B cell (primary cell): Measurements from ENCODE around the gene CFAP73. TPM values are rescaled to one million over a fixed set of nuclear protein-coding genes. Genes with fewer than 3 reads are reported as not detected.

Source experiments
- ATAC-seq: fragments of 200-7000 bp; cut with Tn5 transposase; one replicate; pipeline ENCODE4 v1.10.0; 2021; ENCODE audit warnings: low read depth, mild to moderate bottlenecking, moderate number of reproducible peaks, moderate library complexity
- CTCF ChIA-PET: fragments of 350-600 bp; sonication (Branson Sonifier 250); formaldehyde crosslinking; loops from one replicate; lab custom pipeline; 2021; ENCODE audit warnings: antibody characterized with exemption, inconsistent platforms; lab: Charles Lee
- POLR2A ChIA-PET: fragments of 350-600 bp; sonication (Branson Sonifier 250); formaldehyde crosslinking; loops from one replicate; lab custom pipeline; 2021; ENCODE audit warnings: antibody characterized with exemption; lab: Charles Lee
- DNase-seq: peaks from one replicate; pipeline ENCODE4 v3.0.0; 2013
- H2AFZ ChIP-seq: 2 replicates; pipeline ENCODE4 v1.6.1; 2012; ENCODE audit warnings: mild to moderate bottlenecking, low read depth, low read length; ENCODE audit not compliant: insufficient read depth, poor library complexity, severe bottlenecking
- H3K27ac ChIP-seq, 2 donors: 1 replicate in 1 of 2; 2 replicates in 1 of 2; pipeline ENCODE4 v1.5.1; 2012 to 2013; ENCODE audit warnings: low read length in 2 of 2, mild to moderate bottlenecking in 2 of 2, moderate library complexity in 1 of 2
- H3K27me3 ChIP-seq, 4 experiments: fragments of 200-600 bp in 1 of 4; sonication (generic) in 1 of 4; replicated peaks in 1 of 4; 1 replicate in 2 of 4; 2 replicates in 2 of 4; pipeline versions ENCODE4 v1.6.1 to v1.7.0; 2013 to 2016; ENCODE audit warnings: low read length in 3 of 4, mild to moderate bottlenecking in 2 of 4, mixed read lengths in 1 of 4, moderate library complexity in 1 of 4; ENCODE audit not compliant: insufficient read depth in 4 of 4, control insufficient read depth in 3 of 4; ENCODE audit errors: control extremely low read depth in 1 of 4
- H3K36me3 ChIP-seq, 2 experiments: replicated peaks in 1 of 2; 1 replicate in 1 of 2; 2 replicates in 1 of 2; pipeline versions ENCODE4 v1.6.1 to v1.7.1; 2013; ENCODE audit warnings: low read length in 1 of 2; ENCODE audit not compliant: insufficient read depth in 2 of 2, control insufficient read depth in 1 of 2; ENCODE audit errors: control extremely low read depth in 1 of 2, extremely low read depth in 1 of 2
- H3K4me1 ChIP-seq, 2 donors: fragments of 200-600 bp in 1 of 2; sonication (generic) in 1 of 2; 1 replicate in 1 of 2; 2 replicates in 1 of 2; pipeline versions ENCODE4 v1.5.1 to v1.6.1; 2013 to 2017; ENCODE audit warnings: low read length in 2 of 2; ENCODE audit not compliant: control insufficient read depth in 2 of 2, insufficient read depth in 2 of 2
- H3K4me2 ChIP-seq: replicated peaks from 2 replicates; pipeline ENCODE3; 2012; ENCODE audit warnings: mild to moderate bottlenecking, low read depth, low read length; ENCODE audit not compliant: poor library complexity, severe bottlenecking
- H3K4me3 ChIP-seq, 5 experiments: fragments of 200-600 bp in 1 of 5; sonication (generic) in 1 of 5; 1 replicate in 3 of 5; 2 replicates in 2 of 5; pipeline versions ENCODE4 v1.5.1 to v1.7.0; 2011 to 2016; ENCODE audit warnings: low read length in 4 of 5, mild to moderate bottlenecking in 4 of 5, low read depth in 2 of 5, control low read depth in 1 of 5, moderate library complexity in 1 of 5; ENCODE audit not compliant: insufficient read depth in 1 of 5; ENCODE audit errors: control extremely low read depth in 1 of 5, extremely low read depth in 1 of 5
- H3K79me2 ChIP-seq: fragments of 200-600 bp; sonication (generic); one replicate; pipeline ENCODE4 v1.6.0; 2016; ENCODE audit warnings: low read length; ENCODE audit not compliant: control insufficient read depth, insufficient read depth
- H3K9ac ChIP-seq: fragments of 200-600 bp; sonication (generic); 2 replicates; pipeline ENCODE4 v1.6.1; 2017; ENCODE audit warnings: mild to moderate bottlenecking, low read length, moderate library complexity
- H3K9me3 ChIP-seq, 3 donors: one replicate each; pipeline versions ENCODE4 v1.6.1 to v1.7.1; 2013; ENCODE audit warnings: low read length in 2 of 3; ENCODE audit not compliant: control insufficient read depth in 2 of 3, insufficient read depth in 1 of 3; ENCODE audit errors: control extremely low read depth in 1 of 3
- H4K20me1 ChIP-seq: 2 replicates; pipeline ENCODE4 v1.6.0; 2012; ENCODE audit warnings: mild to moderate bottlenecking, low read length; ENCODE audit not compliant: insufficient read depth, control insufficient read depth, poor library complexity, severe bottlenecking
- H3K27ac Mint-ChIP-seq: one replicate; pipeline ENCODE4 v1.8.0; 2021; ENCODE audit warnings: mixed read lengths
- H3K27me3 Mint-ChIP-seq: one replicate; pipeline ENCODE4 v1.8.0; 2021; ENCODE audit warnings: mixed read lengths
- H3K4me1 Mint-ChIP-seq: one replicate; pipeline ENCODE4 v1.8.0; 2021; ENCODE audit warnings: mixed read lengths
- H3K4me3 Mint-ChIP-seq: one replicate; pipeline ENCODE4 v1.8.0; 2021; ENCODE audit warnings: mixed read lengths
- H3K9me3 Mint-ChIP-seq: one replicate; pipeline ENCODE4 v1.8.0; 2022; ENCODE audit warnings: mixed read lengths; ENCODE audit not compliant: insufficient read depth
- CTCF ChIP-seq: fragments of 200-600 bp; IDR thresholded peaks from one replicate; pipeline ENCODE4 v1.8.0; 2022; ENCODE audit warnings: antibody characterized with exemption, mild to moderate bottlenecking
- EZH2 ChIP-seq: IDR thresholded peaks from 2 replicates; pipeline ENCODE4 v1.6.1; 2012; ENCODE audit warnings: borderline replicate concordance, low read depth, mild to moderate bottlenecking, moderate library complexity, low read length; ENCODE audit not compliant: insufficient read depth, poor library complexity, severe bottlenecking
- whole genome bisulfite sequencing: methylation state at CpG from one replicate; pipeline ENCODE4 v1.1.5; 2013; ENCODE audit warnings: missing lambda C conversion rate; ENCODE audit not compliant: insufficient coverage; 5-methylcytosine and 5-hydroxymethylcytosine counted together
- intact Hi-C: fragments of 100-400 bp; cut with micrococcal nuclease; formaldehyde crosslinking; loops from one replicate; pipeline ENCODE4 v1.10.0; 2022
- polyA plus RNA-seq: library from polyadenylated mRNA; depleted of rRNA; stranded (reverse); fragments of >200 nt; gene quantifications from 2 replicates; pipeline ENCODE4 v1.2.3, GENCODE V29; 2012
- total RNA-seq, 2 donors: library from RNA; stranded (reverse); fragments of 120-200 nt in 1 of 2; gene quantifications; 1 replicate in 1 of 2; 2 replicates in 1 of 2; pipeline versions ENCODE4 v1.2.3 to v1.2.4, GENCODE V29; 2013 to 2022

CFAP73 gene
- total and polyA plus RNA-seq, 2 donors (not counting 1 experiment from before 2014, with no cell fraction given): 0.13 to 5.1 TPM

DNA sequence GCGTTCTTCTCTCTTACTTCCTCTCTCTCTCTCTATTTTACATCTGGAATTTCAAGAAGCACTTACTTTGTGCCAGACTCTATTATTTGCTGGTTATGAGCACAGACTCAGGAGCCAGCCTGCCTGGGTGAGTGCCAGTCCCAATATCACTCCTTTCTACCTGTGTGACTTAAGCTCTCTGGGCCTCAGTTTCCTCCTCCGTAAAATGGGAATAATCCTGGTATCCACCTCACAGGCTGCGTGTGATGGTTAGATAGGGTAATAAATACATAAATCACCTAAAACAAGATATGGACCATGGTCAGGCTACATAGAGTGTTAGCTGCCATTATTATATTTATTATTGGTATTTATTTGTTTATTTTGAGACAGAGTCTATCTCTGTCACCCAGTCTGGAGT lies 38.3 kb upstream of the CFAP73 start:
- Histone ChIP-seq H3K36me3 (no peaks in the 10 kb centered on the region), H3K4me2 (no peak overlapping the region), H3K27me3 (no peaks in the 10 kb centered on the region), H3K9me3 (no peaks in the 10 kb centered on the region), H3K79me2 (no peaks in the 10 kb centered on the region), H3K27ac (no peak overlapping the region), H3K4me1 (no peaks in the 10 kb centered on the region), H3K4me3 (no peak overlapping the region), H2AFZ (no peak overlapping the region), H3K9ac (no peak overlapping the region), H4K20me1 (no peaks in the 10 kb centered on the region)
- ChIA-PET POLR2A (no interaction called here), CTCF (interaction anchor here (0.6 to 1.5 kb wide), 2 partner anchors 63 to 134 kb away, joined by 3 to 10 read pairs; no protein-coding TSS in a partner anchor)
- DNase-seq: no peak
- intact Hi-C loops: no loop called here
- Mint-ChIP-seq H3K4me3 (no peak overlapping the region), H3K4me1 (no peaks in the 10 kb centered on the region), H3K27ac (no peak overlapping the region), H3K27me3 (peaks cover 3% of the 10 kb centered on the region), H3K9me3 (no peaks in the 10 kb centered on the region)
- ATAC-seq: no peak
- TF ChIP-seq EZH2 (no peak), CTCF (no peak)
- no CpG with 5 or more reads among the region's 3 CpGs for WGBS

GRCh38 chr12:113112043-113112899 lies 37.3 kb upstream of the CFAP73 start:
- no peaks in the 10 kb centered on the region for H3K9me3 Mint-ChIP-seq
- no peak for ATAC-seq
- peaks cover 7% of the 10 kb centered on the region for H3K27me3 Mint-ChIP-seq
- Histone ChIP-seq H4K20me1 (no peaks in the 10 kb centered on the region), H3K27ac (no peak overlapping the region), H3K4me3 (no peak overlapping the region), H3K4me1 (no peaks in the 10 kb centered on the region), H3K36me3 (no peaks in the 10 kb centered on the region), H3K27me3 (no peaks in the 10 kb centered on the region), H2AFZ (no peak overlapping the region), H3K9ac (no peak overlapping the region), H3K9me3 (no peaks in the 10 kb centered on the region), H3K79me2 (no peaks in the 10 kb centered on the region), H3K4me2 (no peak overlapping the region)
- no peak for TF ChIP-seq CTCF
- no peak for TF ChIP-seq EZH2
- intact Hi-C loops: no loop called here
- no peaks in the 10 kb centered on the region for H3K4me1 Mint-ChIP-seq
- WGBS: 85% methylated on average over 36 of the region's 39 CpGs
- ChIA-PET CTCF (interaction anchor here (1.9 kb wide), 1 partner anchor 14 kb away, joined by 5 read pairs; no protein-coding TSS in a partner anchor), POLR2A (no interaction called here)
- no peak for DNase-seq
- H3K27ac Mint-ChIP-seq: no peak overlapping the region
- H3K4me3 Mint-ChIP-seq: no peak overlapping the region
